Hepatocyte (in vitro differentiated cells): Measurements from ENCODE around the gene CSTPP1. TPM values are rescaled to one million over a fixed set of nuclear protein-coding genes. Genes with fewer than 3 reads are reported as not detected.

Experiments
- DNase-seq: peaks from one replicate; pipeline ENCODE4 v3.0.0-alpha.2; 2016; ENCODE audit warnings: low spot score
- H2AFZ ChIP-seq: fragments of 200-600 bp; sonication (generic); 2 replicates; pipeline ENCODE4 v1.6.0; 2016; ENCODE audit warnings: antibody characterized with exemption, mild to moderate bottlenecking
- H3K27ac ChIP-seq: fragments of 200-600 bp; sonication (generic); 2 replicates; pipeline ENCODE4 v1.5.1; 2016; ENCODE audit warnings: mild to moderate bottlenecking
- H3K27me3 ChIP-seq: fragments of 200-600 bp; sonication (generic); 2 replicates; pipeline ENCODE4 v1.6.1; 2016
- H3K36me3 ChIP-seq: fragments of 200-600 bp; sonication (generic); replicated peaks from 2 replicates; pipeline ENCODE4 v1.5.1; 2016; ENCODE audit warnings: low read depth; ENCODE audit not compliant: insufficient read depth
- H3K4me1 ChIP-seq: fragments of 200-600 bp; sonication (generic); 2 replicates; pipeline ENCODE4 v1.5.1; 2016; ENCODE audit warnings: mild to moderate bottlenecking, moderate library complexity; ENCODE audit not compliant: insufficient read depth
- H3K4me2 ChIP-seq: fragments of 200-600 bp; sonication (generic); 2 replicates; pipeline ENCODE4 v1.6.0; 2016
- H3K4me3 ChIP-seq: fragments of 200-600 bp; sonication (generic); 2 replicates; pipeline ENCODE4 v1.5.1; 2016; ENCODE audit warnings: mild to moderate bottlenecking
- H3K79me2 ChIP-seq: fragments of 200-600 bp; sonication (generic); 2 replicates; pipeline ENCODE4 v1.6.0; 2017; ENCODE audit warnings: mild to moderate bottlenecking
- H3K9me2 ChIP-seq: fragments of 200-600 bp; sonication (generic); replicated peaks from 2 replicates; pipeline ENCODE4 v1.6.0; 2017; ENCODE audit warnings: mild to moderate bottlenecking; ENCODE audit not compliant: insufficient read depth
- H3K9me3 ChIP-seq: fragments of 200-600 bp; sonication (generic); 2 replicates; pipeline ENCODE4 v1.5.1; 2016; ENCODE audit warnings: low read depth, mild to moderate bottlenecking
- H4K20me1 ChIP-seq: fragments of 200-600 bp; sonication (generic); 2 replicates; pipeline ENCODE4 v1.6.0; 2016; ENCODE audit warnings: mild to moderate bottlenecking; ENCODE audit not compliant: insufficient read depth, poor library complexity, severe bottlenecking
- EZH2 ChIP-seq: fragments of 200-600 bp; sonication (generic); IDR thresholded peaks from 2 replicates; pipeline ENCODE4 v1.6.1; 2016; ENCODE audit warnings: antibody characterized with exemption, mild to moderate bottlenecking, borderline replicate concordance
- EZH2phosphoT487 ChIP-seq: fragments of 200-600 bp; sonication (generic); IDR thresholded peaks from one replicate; pipeline ENCODE4 v1.6.1; 2018; ENCODE audit warnings: antibody characterized with exemption, mild to moderate bottlenecking, low read depth, moderate library complexity; ENCODE audit not compliant: unreplicated experiment, severe bottlenecking
- WGBS: methylation state at CpG from one replicate; pipeline ENCODE4 v1.1.6; 2016; ENCODE audit warnings: low lambda C conversion rate; ENCODE audit errors: missing lambda C conversion rate; 5-methylcytosine and 5-hydroxymethylcytosine counted together
- polyA plus RNA-seq: library from polyadenylated mRNA; unstranded; fragments of >200 nt; fragmentation: Nextera tagmentation; extraction: Ambion mirVana; gene quantifications from 2 replicates; pipeline ENCODE4 v1.2.1, GENCODE V29; 2016
- total RNA-seq: library from RNA; depleted of rRNA; stranded (reverse); fragments of >200 nt; gene quantifications from 2 replicates; pipeline ENCODE4 v1.2.3, GENCODE V29; 2014
- TF ChIP-seq, protein P1 (sequence below): fragments of 200-600 bp; sonication (generic); IDR thresholded peaks from 2 replicates; pipeline ENCODE4 v1.5.1; 2016; ENCODE audit warnings: antibody characterized with exemption, mild to moderate bottlenecking; ENCODE audit not compliant: poor library complexity

CSTPP1 gene
- total and polyA plus RNA-seq, 2 experiments from 2014 or later: 23.0 to 44.3 TPM

- Histone ChIP-seq H3K79me2 (peaks cover 44% of the 10 kb centered on the region), H3K9me2 (no peaks in the 10 kb centered on the region), H2AFZ (no peak overlapping the region), H3K9me3 (no peaks in the 10 kb centered on the region), H3K27me3 (no peaks in the 10 kb centered on the region), H3K4me3 (no peak overlapping the region), H3K36me3 (no peaks in the 10 kb centered on the region), H4K20me1 (no peaks in the 10 kb centered on the region), H3K4me2 (peak overlapping the region; percentile 12), H3K4me1 (peaks cover 31% of the 10 kb centered on the region), H3K27ac (no peak overlapping the region)
- TF ChIP-seq EZH2phosphoT487: no peak
- no peak for DNase-seq
- WGBS: 85% methylated on average over 7 of the region's 7 CpGs
Observed at GRCh38 chr11:46914910-46915309, 21.7 kb upstream of the CSTPP1 start.

- WGBS: 9% methylated on average over 24 of the region's 24 CpGs
- H2AFZ ChIP-seq: peak overlapping the region; percentile 54
- peaks cover 31% of the 10 kb centered on the region for H3K4me1 ChIP-seq
- peak overlapping the region; percentile 88 for H3K4me3 ChIP-seq
- H4K20me1 ChIP-seq: no peaks in the 10 kb centered on the region
- H3K27me3 ChIP-seq: no peaks in the 10 kb centered on the region
- H3K36me3 ChIP-seq: no peaks in the 10 kb centered on the region
- peak overlapping the region; percentile 21 for H3K27ac ChIP-seq
- H3K9me2 ChIP-seq: no peaks in the 10 kb centered on the region
- H3K4me2 ChIP-seq: peak overlapping the region; percentile 98
- no peak for TF ChIP-seq EZH2
- TF ChIP-seq, protein P1, sequence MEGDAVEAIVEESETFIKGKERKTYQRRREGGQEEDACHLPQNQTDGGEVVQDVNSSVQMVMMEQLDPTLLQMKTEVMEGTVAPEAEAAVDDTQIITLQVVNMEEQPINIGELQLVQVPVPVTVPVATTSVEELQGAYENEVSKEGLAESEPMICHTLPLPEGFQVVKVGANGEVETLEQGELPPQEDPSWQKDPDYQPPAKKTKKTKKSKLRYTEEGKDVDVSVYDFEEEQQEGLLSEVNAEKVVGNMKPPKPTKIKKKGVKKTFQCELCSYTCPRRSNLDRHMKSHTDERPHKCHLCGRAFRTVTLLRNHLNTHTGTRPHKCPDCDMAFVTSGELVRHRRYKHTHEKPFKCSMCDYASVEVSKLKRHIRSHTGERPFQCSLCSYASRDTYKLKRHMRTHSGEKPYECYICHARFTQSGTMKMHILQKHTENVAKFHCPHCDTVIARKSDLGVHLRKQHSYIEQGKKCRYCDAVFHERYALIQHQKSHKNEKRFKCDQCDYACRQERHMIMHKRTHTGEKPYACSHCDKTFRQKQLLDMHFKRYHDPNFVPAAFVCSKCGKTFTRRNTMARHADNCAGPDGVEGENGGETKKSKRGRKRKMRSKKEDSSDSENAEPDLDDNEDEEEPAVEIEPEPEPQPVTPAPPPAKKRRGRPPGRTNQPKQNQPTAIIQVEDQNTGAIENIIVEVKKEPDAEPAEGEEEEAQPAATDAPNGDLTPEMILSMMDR: peak; percentile 31
- peaks cover 32% of the 10 kb centered on the region for H3K79me2 ChIP-seq
- DNase-seq: peak; percentile 77
- H3K9me3 ChIP-seq: no peaks in the 10 kb centered on the region
Observed at GRCh38 chr11:46916286-46917108, 20.1 kb upstream of the CSTPP1 start.

GRCh38 chr11:46917109-46917761, 19.3 kb upstream of the CSTPP1 start:
- Histone ChIP-seq H3K9me2 (no peaks in the 10 kb centered on the region), H4K20me1 (no peaks in the 10 kb centered on the region), H3K27me3 (no peaks in the 10 kb centered on the region), H3K27ac (peak overlapping the region; percentile 21), H3K9me3 (no peaks in the 10 kb centered on the region), H3K4me2 (peak overlapping the region; percentile 98), H3K36me3 (no peaks in the 10 kb centered on the region), H3K4me1 (peaks cover 30% of the 10 kb centered on the region), H2AFZ (peak overlapping the region; percentile 54), H3K79me2 (peaks cover 25% of the 10 kb centered on the region), H3K4me3 (peak overlapping the region; percentile 88)
- DNase-seq: no peak
- WGBS: 2% methylated on average over 30 of the region's 31 CpGs
- TF ChIP-seq EZH2 (no peak), EZH2phosphoT487 (no peak)
- TF ChIP-seq, protein P1: no peak

GRCh38 chr11:46917762-46918082, 18.8 kb upstream of the CSTPP1 start:
- H3K9me2 ChIP-seq: no peaks in the 10 kb centered on the region
- peaks cover 24% of the 10 kb centered on the region for H3K79me2 ChIP-seq
- peak overlapping the region; percentile 88 for H3K4me3 ChIP-seq
- H2AFZ ChIP-seq: peak overlapping the region; percentile 54
- H4K20me1 ChIP-seq: no peaks in the 10 kb centered on the region
- WGBS: 2% methylated on average over 22 of the region's 22 CpGs
- peaks cover 25% of the 10 kb centered on the region for H3K4me1 ChIP-seq
- DNase-seq: no peak
- H3K4me2 ChIP-seq: peak overlapping the region; percentile 98
- H3K27ac ChIP-seq: peak overlapping the region; percentile 21
- no peaks in the 10 kb centered on the region for H3K27me3 ChIP-seq
- H3K36me3 ChIP-seq: no peaks in the 10 kb centered on the region
- H3K9me3 ChIP-seq: no peaks in the 10 kb centered on the region
- TF ChIP-seq EZH2phosphoT487 (no peak), EZH2 (no peak)
- TF ChIP-seq, protein P1: no peak
